OCI-LY7 (cell line): ENCODE data around the gene CEP164. TPM values are rescaled to one million over a fixed set of nuclear protein-coding genes. Genes with fewer than 3 reads are reported as not detected.

Source experiments
- BruUV-seq: library from RNA; stranded (reverse); fragments of 400-500 nt; replicated peaks from 2 replicates; lab custom pipeline; 2021; lab: Mats Ljungman, UMichigan
- CTCF ChIA-PET: fragments of 300-600 bp; sonication (Branson Sonifier 250); formaldehyde crosslinking; loops from one replicate; lab custom pipeline; 2022; ENCODE audit warnings: antibody characterized with exemption; ENCODE audit not compliant: unreplicated experiment; lab: Charles Lee
- POLR2A ChIA-PET: fragments of 300-600 bp; sonication (Branson Sonifier 250); formaldehyde crosslinking; loops from one replicate; lab custom pipeline; 2022; ENCODE audit warnings: antibody characterized with exemption; lab: Charles Lee
- DNase-seq: peaks from one replicate; pipeline ENCODE4 v3.0.0-alpha.2; 2015; ENCODE audit warnings: low spot score
- H2AFZ ChIP-seq: fragments of 200-600 bp; sonication (generic), shearing (Covaris generic); 2 replicates; pipeline ENCODE4 v1.6.1; 2014; ENCODE audit warnings: mild to moderate bottlenecking, antibody characterized with exemption, low read length, moderate library complexity
- H3K27ac ChIP-seq: fragments of 200-600 bp; sonication (generic); 2 replicates; pipeline ENCODE4 v1.5.1; 2014; ENCODE audit warnings: mixed run types, low read depth, mild to moderate bottlenecking, moderate library complexity, low read length, inconsistent platforms; ENCODE audit not compliant: poor library complexity, severe bottlenecking
- H3K36me3 ChIP-seq: fragments of 200-600 bp; sonication (generic); 2 replicates; pipeline ENCODE4 v1.6.1; 2014; ENCODE audit warnings: mild to moderate bottlenecking, antibody characterized with exemption, low read length, moderate library complexity, mixed read lengths; ENCODE audit not compliant: insufficient read depth
- H3K4me1 ChIP-seq: fragments of 200-600 bp; sonication (generic); 2 replicates; pipeline ENCODE4 v1.5.1; 2014; ENCODE audit warnings: mild to moderate bottlenecking, low read length; ENCODE audit not compliant: insufficient read depth, poor library complexity, severe bottlenecking
- H3K4me2 ChIP-seq: fragments of 200-600 bp; sonication (generic); 2 replicates; pipeline ENCODE4 v1.6.1; 2014; ENCODE audit warnings: mild to moderate bottlenecking, low read length
- H3K4me3 ChIP-seq: fragments of 200-600 bp; sonication (generic); 2 replicates; pipeline ENCODE4 v1.5.1; 2014; ENCODE audit warnings: mild to moderate bottlenecking, low read depth, low read length; ENCODE audit not compliant: poor library complexity, severe bottlenecking
- H3K79me2 ChIP-seq: fragments of 200-600 bp; sonication (generic); 2 replicates; pipeline ENCODE4 v1.6.1; 2016; ENCODE audit warnings: low read depth, mild to moderate bottlenecking, low read length, moderate library complexity, mixed read lengths; ENCODE audit not compliant: insufficient read depth
- H3K9me2 ChIP-seq: fragments of 200-600 bp; sonication (generic); 2 replicates; pipeline ENCODE4 v1.6.1; 2016; ENCODE audit warnings: mild to moderate bottlenecking, low read length, mixed read lengths; ENCODE audit not compliant: insufficient read depth
- H3K9me3 ChIP-seq: fragments of 200-600 bp; sonication (generic); 2 replicates; pipeline ENCODE4 v1.6.1; 2014; ENCODE audit warnings: mild to moderate bottlenecking, mixed run types, low read length, mixed read lengths
- H4K20me1 ChIP-seq: fragments of 200-600 bp; sonication (generic); 2 replicates; pipeline ENCODE4 v1.6.1; 2014; ENCODE audit warnings: mild to moderate bottlenecking, antibody characterized with exemption, low read length, moderate library complexity, mixed read lengths; ENCODE audit not compliant: insufficient read depth
- CTCF ChIP-seq: fragments of 200-600 bp; sonication (generic); conservative IDR thresholded peaks from 2 replicates; pipeline ENCODE4 v1.5.1; 2014; ENCODE audit warnings: mild to moderate bottlenecking, antibody characterized with exemption, low read length, moderate library complexity, mixed read lengths
- EZH2phosphoT487 ChIP-seq: fragments of 200-600 bp; sonication (generic); IDR thresholded peaks from 2 replicates; pipeline ENCODE4 v1.6.1; 2018; ENCODE audit warnings: low read depth, borderline replicate concordance, mild to moderate bottlenecking, mixed run types, antibody characterized with exemption, low read length, moderate library complexity, mixed read lengths
- intact Hi-C: fragments of 100-400 bp; cut with micrococcal nuclease; formaldehyde crosslinking; loops from one replicate; pipeline ENCODE4 v1.10.0; 2022; ENCODE audit not compliant: unreplicated experiment
- total RNA-seq, 2 experiments: library from RNA; depleted of rRNA in 1 of 2; stranded (reverse); fragments of >200 nt in 1 of 2; shearing (Covaris generic) in 1 of 2; gene quantifications; 2 replicates each; pipeline ENCODE4 v1.2.3, GENCODE V29; 2014 to 2022

The CEP164 gene
- total RNA-seq, 2 experiments from 2014 or later: 25.3 to 48.7 TPM

- no peak for DNase-seq
- Histone ChIP-seq H3K9me2 (no peaks in the 10 kb centered on the region), H4K20me1 (no peaks in the 10 kb centered on the region), H3K9me3 (no peaks in the 10 kb centered on the region), H3K4me1 (no peaks in the 10 kb centered on the region), H3K27ac (no peak overlapping the region), H3K36me3 (no peaks in the 10 kb centered on the region), H2AFZ (no peak overlapping the region), H3K4me3 (no peak overlapping the region), H3K79me2 (no peaks in the 10 kb centered on the region), H3K4me2 (no peak overlapping the region)
- CTCF ChIA-PET: no interaction called here
- no peak for TF ChIP-seq CTCF
- no peak for TF ChIP-seq EZH2phosphoT487
- POLR2A ChIA-PET: no interaction called here
- BruUV-seq: no TSS peak
- intact Hi-C loops: no loop called here
These were observed 13.6 kb upstream of the CEP164 start for GRCh38 chr11:117313828-117314768.

- no peak for DNase-seq
These were observed 12.8 kb upstream of the CEP164 start for GRCh38 chr11:117314840-117315239.

More at GRCh38 chr11:117314840-117315239, 12.8 kb upstream of the CEP164 start:
- no peaks in the 10 kb centered on the region for H3K4me1 ChIP-seq
- TF ChIP-seq EZH2phosphoT487: no peak
- no peak for TF ChIP-seq CTCF
- ChIA-PET POLR2A (interaction anchor here (1.0 kb wide), 1 partner anchor 10 kb away, joined by 4 read pairs; no protein-coding TSS in a partner anchor), CTCF (no interaction called here)
- no peaks in the 10 kb centered on the region for H3K9me3 ChIP-seq
- H3K36me3 ChIP-seq: no peaks in the 10 kb centered on the region
- H3K79me2 ChIP-seq: no peaks in the 10 kb centered on the region
- H3K4me3 ChIP-seq: no peak overlapping the region
- H4K20me1 ChIP-seq: no peaks in the 10 kb centered on the region
- intact Hi-C loops: no loop called here
- H3K4me2 ChIP-seq: no peak overlapping the region
- no TSS peak for BruUV-seq
- no peaks in the 10 kb centered on the region for H3K9me2 ChIP-seq
- H3K27ac ChIP-seq: no peak overlapping the region
- H2AFZ ChIP-seq: no peak overlapping the region
